ENCODE results near the gene SMARCD1.

SMARCD1 gene

GRCh38 chr12:50050410-50051098, 34.6 kb upstream of the SMARCD1 start:
- Mint-ChIP-seq H3K9me3 (no peaks in the 10 kb centered on the region), H3K4me3 (no peak overlapping the region)

GRCh38 chr12:50051101-50051806, 33.9 kb upstream of the SMARCD1 start:
- no peak overlapping the region for H3K27ac Mint-ChIP-seq (ENCODE audit: low read depth)

More at GRCh38 chr12:50050410-50051098, 34.6 kb upstream of the SMARCD1 start:
- DNase-seq (ENCODE audit: low spot score in 2 of 2) (no peak), ATAC-seq (replicated peaks; ENCODE audit: extremely low read depth, poor library complexity, severe bottlenecking) (no peak)
- Mint-ChIP-seq H3K36me3 (ENCODE audit: insufficient read depth) (peaks cover 2% of the 10 kb centered on the region), H3K4me1 (peaks cover 1% of the 10 kb centered on the region), H3K27me3 (peaks cover 42% of the 10 kb centered on the region), H3K27ac (ENCODE audit: low read depth) (no peak overlapping the region)

DNA sequence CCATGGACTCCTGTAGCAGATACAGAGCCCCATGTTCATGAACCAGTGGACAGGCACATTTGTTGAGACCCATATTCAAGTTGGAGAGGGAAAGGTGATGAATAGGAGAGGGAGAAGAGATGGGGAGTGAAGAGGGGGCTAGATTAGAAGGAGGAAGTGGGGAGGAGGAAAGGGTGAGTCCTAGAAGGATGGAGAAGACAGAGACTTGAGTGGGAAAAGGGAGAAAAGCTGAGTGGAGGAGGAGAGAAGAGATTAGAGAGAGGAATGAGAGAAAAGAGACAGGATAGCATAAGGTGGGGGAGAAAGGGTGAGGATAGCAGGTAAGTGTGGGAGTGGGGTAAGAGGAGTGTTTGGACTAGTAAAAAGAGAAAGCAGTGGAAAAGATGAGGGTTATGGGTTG, 32.6 kb upstream of the SMARCD1 start:
- Mint-ChIP-seq H3K9me3 (no peaks in the 10 kb centered on the region), H3K4me1 (peaks cover 20% of the 10 kb centered on the region), H3K4me3 (no peak overlapping the region), H3K27me3 (peaks cover 62% of the 10 kb centered on the region), H3K27ac (ENCODE audit: low read depth) (no peak overlapping the region), H3K36me3 (ENCODE audit: insufficient read depth) (peaks cover 3% of the 10 kb centered on the region)
- no peak for DNase-seq (ENCODE audit: low spot score in 2 of 2)
- ATAC-seq (replicated peaks; ENCODE audit: extremely low read depth, poor library complexity, severe bottlenecking), result no peak

More at GRCh38 chr12:50051101-50051806, 33.9 kb upstream of the SMARCD1 start:
- DNase-seq (ENCODE audit: low spot score in 2 of 2) (no peak), ATAC-seq (replicated peaks; ENCODE audit: extremely low read depth, poor library complexity, severe bottlenecking) (no peak)
- no peak overlapping the region for H3K4me3 Mint-ChIP-seq
- H3K27me3 Mint-ChIP-seq, result peaks cover 49% of the 10 kb centered on the region
- H3K36me3 Mint-ChIP-seq (ENCODE audit: insufficient read depth), result peaks cover 2% of the 10 kb centered on the region
- H3K9me3 Mint-ChIP-seq, result no peaks in the 10 kb centered on the region
- peaks cover 8% of the 10 kb centered on the region for H3K4me1 Mint-ChIP-seq

DNA sequence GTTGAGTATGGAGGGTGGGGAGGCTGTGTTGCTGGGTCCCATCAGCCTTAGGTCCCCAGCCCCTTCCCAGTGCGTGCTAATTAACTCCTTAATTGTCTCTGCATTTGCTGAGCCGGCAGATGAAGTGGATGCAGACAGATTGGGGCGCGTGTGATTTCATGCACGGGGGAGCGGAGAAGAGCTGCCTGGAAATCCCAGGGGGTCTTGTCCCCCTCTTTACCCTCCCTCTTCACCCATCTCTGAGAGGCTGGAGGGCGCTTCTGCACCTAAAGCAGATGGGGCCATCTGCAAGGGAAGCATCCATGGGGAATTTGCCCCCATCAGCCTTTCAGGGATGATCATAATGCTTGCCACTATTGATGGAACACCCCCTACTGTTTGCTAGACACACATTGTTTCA, 32.2 kb upstream of the SMARCD1 start:
- Mint-ChIP-seq H3K4me1 (peaks cover 20% of the 10 kb centered on the region), H3K36me3 (ENCODE audit: insufficient read depth) (peaks cover 3% of the 10 kb centered on the region), H3K27me3 (peaks cover 62% of the 10 kb centered on the region), H3K27ac (ENCODE audit: low read depth) (no peak overlapping the region), H3K4me3 (no peak overlapping the region), H3K9me3 (no peaks in the 10 kb centered on the region)
- ATAC-seq (replicated peaks; ENCODE audit: extremely low read depth, poor library complexity, severe bottlenecking) (no peak), DNase-seq (ENCODE audit: low spot score in 2 of 2) (no peak)

DNA sequence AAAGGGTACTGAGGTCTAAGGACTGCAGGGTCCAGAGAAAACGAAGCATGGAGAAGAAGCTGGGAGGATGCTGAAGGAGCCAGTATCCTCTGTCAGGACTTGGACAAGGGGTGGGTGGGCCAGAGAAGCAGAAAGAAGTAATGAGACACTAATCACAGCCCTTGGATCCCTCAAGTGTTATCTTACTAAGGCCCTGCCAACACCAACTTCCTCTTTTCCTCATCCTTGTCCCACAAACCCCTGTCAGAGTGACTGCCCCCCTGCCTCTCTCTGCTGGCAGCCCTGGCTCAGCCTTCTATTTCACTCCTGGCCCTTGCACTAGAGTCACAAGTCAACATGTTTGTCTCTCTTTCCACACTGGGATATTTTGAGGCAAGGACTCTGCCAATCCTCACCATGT, 31.6 kb upstream of the SMARCD1 start:
- no peak overlapping the region for H3K4me3 Mint-ChIP-seq
- no peak for DNase-seq (ENCODE audit: low spot score in 2 of 2)

GRCh38 chr12:50055831-50056638, 29.1 kb upstream of the SMARCD1 start:
- Mint-ChIP-seq H3K4me3 (peak overlapping the region; percentile 85), H3K36me3 (ENCODE audit: insufficient read depth) (peaks cover 5% of the 10 kb centered on the region), H3K4me1 (peaks cover 26% of the 10 kb centered on the region), H3K27ac (ENCODE audit: low read depth) (peak overlapping the region; percentile 36), H3K9me3 (no peaks in the 10 kb centered on the region), H3K27me3 (peaks cover 75% of the 10 kb centered on the region)
- ATAC-seq (replicated peaks; ENCODE audit: extremely low read depth, poor library complexity, severe bottlenecking) (peak; percentile 63), DNase-seq (ENCODE audit: low spot score in 2 of 2) (peak; percentile 34 to 41)

More for the DNA sequence above, 31.6 kb upstream of the SMARCD1 start:
- Mint-ChIP-seq H3K36me3 (ENCODE audit: insufficient read depth) (peaks cover 3% of the 10 kb centered on the region), H3K9me3 (no peaks in the 10 kb centered on the region), H3K27ac (ENCODE audit: low read depth) (no peak overlapping the region), H3K27me3 (peaks cover 68% of the 10 kb centered on the region), H3K4me1 (peaks cover 20% of the 10 kb centered on the region)
- ATAC-seq (replicated peaks; ENCODE audit: extremely low read depth, poor library complexity, severe bottlenecking), result no peak

DNA sequence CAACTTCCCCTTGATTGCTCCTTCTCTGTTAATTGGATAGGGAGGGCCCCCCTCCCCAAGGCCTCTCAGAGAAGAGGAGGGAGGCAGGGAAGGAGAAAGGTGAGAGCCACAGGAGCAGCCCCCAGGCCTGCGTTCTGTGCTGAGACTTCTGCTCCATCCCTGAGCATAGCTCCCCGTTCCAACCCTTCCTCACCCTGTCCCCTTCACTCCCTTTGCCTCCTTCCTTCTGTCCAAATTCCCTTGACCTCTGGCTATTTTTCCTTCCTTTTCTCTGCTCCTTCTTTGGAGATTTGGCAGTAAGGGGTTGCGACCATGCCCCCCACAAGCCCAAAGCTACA, 28.5 kb upstream of the SMARCD1 start:
- Mint-ChIP-seq H3K9me3 (no peaks in the 10 kb centered on the region), H3K27ac (ENCODE audit: low read depth) (no peak overlapping the region), H3K4me1 (peaks cover 26% of the 10 kb centered on the region), H3K4me3 (peak overlapping the region; percentile 85), H3K27me3 (peaks cover 75% of the 10 kb centered on the region), H3K36me3 (ENCODE audit: insufficient read depth) (peaks cover 5% of the 10 kb centered on the region)
- ATAC-seq (replicated peaks; ENCODE audit: extremely low read depth, poor library complexity, severe bottlenecking) (no peak), DNase-seq (ENCODE audit: low spot score in 2 of 2) (no peak)

GRCh38 chr12:50057000-50057841, 27.9 kb upstream of the SMARCD1 start, which contains the start of gene ASIC1:
ASIC1 (plus strand) TSS chr12:50057596; CDS start chr12:50058767, 1,171 bp downstream.
- Mint-ChIP-seq H3K27me3 (peaks cover 75% of the 10 kb centered on the region), H3K9me3 (no peaks in the 10 kb centered on the region), H3K4me3 (peak within 1 kb of the TSS; percentile 85), H3K4me1 (peaks cover 26% of the 10 kb centered on the region), H3K27ac (ENCODE audit: low read depth) (no peak within 1 kb of the TSS), H3K36me3 (ENCODE audit: insufficient read depth) (peaks cover 5% of the 10 kb centered on the region)
- ATAC-seq (replicated peaks; ENCODE audit: extremely low read depth, poor library complexity, severe bottlenecking) (peak; percentile 34), DNase-seq (ENCODE audit: low spot score in 2 of 2) (no peak)

GRCh38 chr12:50057896-50058670, 27.1 kb upstream of the SMARCD1 start:
- no peak for ATAC-seq (replicated peaks; ENCODE audit: extremely low read depth, poor library complexity, severe bottlenecking)
- Mint-ChIP-seq H3K27me3 (peaks cover 74% of the 10 kb centered on the region), H3K4me1 (peaks cover 26% of the 10 kb centered on the region), H3K9me3 (no peaks in the 10 kb centered on the region), H3K27ac (ENCODE audit: low read depth) (no peak overlapping the region), H3K36me3 (ENCODE audit: insufficient read depth) (peaks cover 5% of the 10 kb centered on the region), H3K4me3 (peak overlapping the region; percentile 85)
- no peak for DNase-seq (ENCODE audit: low spot score in 2 of 2)

GRCh38 chr12:50058743-50059312, 26.3 kb upstream of the SMARCD1 start:
- Mint-ChIP-seq H3K27me3 (peaks cover 76% of the 10 kb centered on the region), H3K9me3 (no peaks in the 10 kb centered on the region), H3K4me1 (peaks cover 26% of the 10 kb centered on the region), H3K4me3 (peak overlapping the region; percentile 85), H3K36me3 (ENCODE audit: insufficient read depth) (peaks cover 5% of the 10 kb centered on the region), H3K27ac (ENCODE audit: low read depth) (no peak overlapping the region)
- DNase-seq (ENCODE audit: low spot score in 2 of 2) (no peak), ATAC-seq (replicated peaks; ENCODE audit: extremely low read depth, poor library complexity, severe bottlenecking) (no peak)

DNA sequence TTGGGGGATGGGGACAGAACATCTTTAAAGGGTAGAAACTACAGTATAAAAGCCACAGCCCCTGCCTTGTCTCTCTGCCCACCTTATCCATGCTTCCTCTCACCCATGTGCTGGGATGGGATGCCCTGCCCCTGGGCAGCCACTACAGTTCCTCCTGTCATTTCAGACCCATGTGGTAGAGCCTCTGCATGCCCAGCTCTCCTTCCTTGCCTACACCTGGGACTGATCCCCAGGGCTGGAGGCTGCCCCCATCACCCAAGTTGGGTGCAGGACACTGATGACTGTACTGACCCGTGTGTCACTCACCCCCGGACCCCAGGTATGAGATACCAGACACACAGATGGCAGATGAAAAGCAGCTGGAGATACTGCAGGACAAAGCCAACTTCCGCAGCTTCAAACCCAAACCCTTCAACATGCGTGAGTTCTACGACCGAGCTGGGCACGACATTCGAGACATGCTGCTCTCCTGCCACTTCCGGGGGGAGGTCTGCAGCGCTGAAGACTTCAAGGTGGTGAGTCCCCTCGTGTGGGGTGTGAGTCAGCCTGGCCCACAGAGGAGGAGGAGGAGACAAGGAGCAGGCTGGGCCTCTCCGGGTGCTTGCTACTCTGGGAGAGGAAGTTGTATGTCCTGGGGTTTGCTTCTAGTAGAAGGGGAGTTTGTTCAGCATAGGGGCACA, 25.6 kb upstream of the SMARCD1 start:
- no peaks in the 10 kb centered on the region for H3K9me3 Mint-ChIP-seq
- peaks cover 5% of the 10 kb centered on the region for H3K36me3 Mint-ChIP-seq (ENCODE audit: insufficient read depth)
- peak overlapping the region; percentile 24 for H3K4me3 Mint-ChIP-seq
- ATAC-seq (replicated peaks; ENCODE audit: extremely low read depth, poor library complexity, severe bottlenecking) (no peak), DNase-seq (ENCODE audit: low spot score in 2 of 2) (no peak)
- H3K27ac Mint-ChIP-seq (ENCODE audit: low read depth), result no peak overlapping the region
- H3K4me1 Mint-ChIP-seq, result peaks cover 26% of the 10 kb centered on the region
- peaks cover 76% of the 10 kb centered on the region for H3K27me3 Mint-ChIP-seq

All from central memory CD8-positive, alpha-beta T cell (primary cell).